HG03159 (cell line): Measurements from ENCODE around the gene FBXW10B.
A peak's percentile ranks its signal among the peaks of the same experiment; 100 is the strongest.
"Not testable (repeated sequence)": the region's sequence is repeated elsewhere in the genome, so short reads cannot be mapped to it uniquely, and the experiment has no call there.

ENCODE experiments used
- ATAC-seq: cut with Tn5 transposase; IDR thresholded peaks from one replicate; pipeline ENCODE4 v1.9.1; 2021; ENCODE audit warnings: mild to moderate bottlenecking, moderate library complexity; ENCODE audit not compliant: unreplicated experiment

FBXW10B gene

DNA sequence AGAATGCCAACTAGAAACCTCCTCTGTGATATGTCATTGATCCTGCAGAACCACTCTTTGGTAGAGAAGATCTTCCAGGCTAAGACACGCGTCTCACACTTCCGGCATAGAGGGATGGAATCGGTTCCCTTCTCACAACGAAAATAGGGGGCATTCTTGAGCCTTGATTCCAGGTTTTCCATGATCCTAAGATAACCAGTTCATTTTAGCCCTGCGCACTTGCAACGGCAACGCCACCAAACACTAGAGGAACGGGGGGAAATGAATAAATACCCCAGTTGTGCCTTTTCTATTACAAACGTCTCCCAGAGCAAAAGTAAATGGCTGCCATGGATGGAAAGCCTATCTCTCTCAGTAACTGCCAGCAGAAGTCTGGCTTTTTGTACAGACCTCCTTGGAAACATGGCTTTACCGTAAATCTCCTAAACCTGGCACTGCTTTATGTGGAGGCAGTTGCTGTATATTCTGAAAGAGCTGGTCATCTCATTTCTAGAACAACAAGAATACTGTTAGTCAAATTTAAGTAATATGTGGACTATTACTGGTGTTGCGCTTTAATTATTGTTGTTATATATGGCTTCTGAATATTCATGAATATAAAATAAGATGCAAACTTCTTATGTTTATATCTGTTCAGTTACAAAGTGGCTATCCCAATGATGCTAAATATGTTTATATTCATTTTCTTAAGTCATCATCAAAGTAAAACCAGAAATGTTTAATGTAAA lies at the start of gene FBXW10B:
Gene FBXW10B (minus strand): TSS at position 374 of the 728 bp plus-strand sequence. CDS start 192 bp downstream, at position 182.
- not testable (repeated sequence) for ATAC-seq

DNA sequence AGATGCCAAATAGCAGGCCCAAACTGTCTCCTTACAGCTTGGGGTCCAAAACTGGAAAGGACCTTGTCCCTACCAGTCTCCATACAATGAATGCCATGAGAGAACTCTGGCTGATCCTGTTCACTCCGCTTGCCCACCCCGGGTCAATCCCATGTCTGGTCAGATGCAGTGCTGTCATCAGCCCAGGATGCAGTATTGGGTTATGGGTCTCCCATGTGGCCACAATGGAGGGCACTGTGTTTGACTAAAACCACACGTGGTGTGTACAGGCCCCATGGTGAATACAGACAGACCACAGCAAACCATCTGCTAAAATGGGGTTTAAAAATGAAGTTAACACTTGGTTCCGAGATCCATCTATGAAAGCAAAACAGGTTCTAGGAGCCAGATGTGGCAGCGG lies 44.2 kb upstream of the FBXW10B start:
- no peak for ATAC-seq

DNA sequence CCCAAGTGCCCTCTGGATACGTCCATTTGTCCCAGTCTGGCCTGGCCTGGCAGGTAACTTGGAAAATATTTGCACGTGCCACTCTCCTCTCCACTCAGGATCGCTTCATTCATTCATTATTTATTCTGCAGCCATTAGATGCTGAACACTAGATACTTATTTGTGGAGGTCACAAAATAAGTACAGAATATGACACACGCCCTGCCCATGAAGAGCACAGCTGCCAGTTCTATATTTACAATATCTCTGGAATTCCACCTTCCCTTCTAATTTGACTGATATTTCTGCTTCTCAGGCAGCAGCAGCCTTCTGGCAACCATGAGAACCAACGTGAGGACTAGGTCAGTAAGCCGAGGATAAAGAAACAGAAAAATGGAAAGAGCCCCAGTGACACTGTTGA lies 43.7 kb upstream of the FBXW10B start:
- ATAC-seq, result no peak

GRCh38 chr17:15662681-15663080 lies 43.2 kb upstream of the FBXW10B start:
- no peak for ATAC-seq

DNA sequence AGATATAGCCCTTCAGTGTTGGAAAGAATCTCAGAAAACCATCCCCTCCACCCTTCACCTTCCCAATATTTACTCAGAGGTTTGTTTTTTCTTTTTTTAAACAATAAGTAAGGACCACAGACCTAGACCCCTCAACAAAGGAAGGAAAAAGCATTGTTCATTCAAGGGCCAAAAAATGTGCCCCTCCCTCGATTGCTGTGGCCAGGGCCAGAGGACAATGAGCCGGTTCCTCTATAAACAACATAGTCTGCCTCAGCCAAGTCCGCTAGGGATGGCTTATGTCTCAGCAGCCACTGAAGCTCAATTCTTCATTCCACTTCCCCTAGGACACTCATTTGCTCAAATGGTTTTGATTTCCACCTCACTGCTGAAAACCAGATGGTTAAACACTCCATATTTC lies 40.6 kb upstream of the FBXW10B start:
- no peak for ATAC-seq

- no peak for ATAC-seq
Measured at GRCh38 chr17:15659663-15660062, 40.2 kb upstream of the FBXW10B start.

GRCh38 chr17:15659236-15659635 lies 39.7 kb upstream of the FBXW10B start:
- ATAC-seq, result no peak

- no peak for ATAC-seq
Measured at GRCh38 chr17:15658296-15658695, 38.8 kb upstream of the FBXW10B start.

DNA sequence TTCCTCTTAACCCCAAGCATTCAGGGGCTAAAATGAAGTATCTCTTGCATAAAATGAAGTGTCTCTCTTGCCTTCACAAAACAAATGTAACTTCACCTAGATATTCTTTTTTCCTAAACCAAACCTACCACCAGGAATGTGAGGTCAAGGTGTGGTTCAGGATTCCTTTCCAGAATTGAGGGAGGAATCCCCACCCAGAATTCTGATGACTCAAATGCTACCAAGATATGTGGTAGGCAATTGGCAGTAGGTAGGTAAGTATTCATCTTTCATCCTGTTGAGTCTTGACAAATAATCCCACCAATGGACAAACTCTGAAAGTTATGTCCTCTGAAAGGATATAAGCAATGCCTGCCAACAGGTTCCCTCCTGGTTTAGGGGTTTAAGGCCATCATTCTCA lies 38.4 kb upstream of the FBXW10B start:
- no peak for ATAC-seq

GRCh38 chr17:15654886-15655561 lies 35.5 kb upstream of the FBXW10B start:
- no peak for ATAC-seq

DNA sequence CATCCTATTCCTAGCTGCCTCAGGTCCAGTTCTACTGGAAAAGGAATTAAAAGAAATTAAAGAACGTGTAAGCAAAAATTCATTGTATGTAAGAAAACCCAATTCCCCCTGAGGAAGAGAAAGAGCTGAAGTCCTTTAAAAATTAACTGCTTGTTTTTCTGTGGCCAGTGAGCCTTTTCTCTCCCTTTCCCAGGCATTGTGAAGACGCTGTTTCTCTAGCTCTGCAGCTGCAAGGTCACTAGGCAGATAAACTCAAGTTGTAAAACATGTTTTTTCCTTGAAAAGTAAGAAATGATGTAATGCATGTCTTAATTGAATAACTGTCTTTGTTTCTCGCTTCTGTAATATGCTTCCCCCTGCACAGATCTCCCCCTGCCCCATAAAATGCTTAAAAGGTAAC lies 34.9 kb upstream of the FBXW10B start:
- not testable (repeated sequence) for ATAC-seq

DNA sequence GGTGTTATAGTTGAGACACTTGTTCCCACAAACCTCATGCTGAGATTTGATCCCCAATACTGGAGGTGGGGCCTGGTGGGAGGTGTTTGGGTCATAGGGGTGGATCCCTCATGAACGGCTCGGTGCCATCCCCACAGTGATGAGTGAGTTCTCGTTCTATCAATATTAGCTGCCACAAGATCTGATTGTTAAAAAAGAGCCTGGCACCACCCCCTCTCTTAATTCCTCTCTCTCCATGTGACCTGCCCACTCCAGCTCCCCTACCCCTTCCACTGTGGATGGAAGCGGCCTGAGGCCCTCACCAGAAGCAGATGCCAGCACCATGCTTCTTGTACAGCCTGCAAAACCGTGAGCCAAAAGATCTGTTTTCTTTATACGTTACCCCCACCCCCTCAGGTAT lies 33.5 kb upstream of the FBXW10B start:
- no peak for ATAC-seq

- ATAC-seq, result peak; percentile 82
Measured at GRCh38 chr17:15651583-15652110, 32.1 kb upstream of the FBXW10B start.

GRCh38 chr17:15650741-15651582 lies 31.5 kb upstream of the FBXW10B start:
- no peak for ATAC-seq

DNA sequence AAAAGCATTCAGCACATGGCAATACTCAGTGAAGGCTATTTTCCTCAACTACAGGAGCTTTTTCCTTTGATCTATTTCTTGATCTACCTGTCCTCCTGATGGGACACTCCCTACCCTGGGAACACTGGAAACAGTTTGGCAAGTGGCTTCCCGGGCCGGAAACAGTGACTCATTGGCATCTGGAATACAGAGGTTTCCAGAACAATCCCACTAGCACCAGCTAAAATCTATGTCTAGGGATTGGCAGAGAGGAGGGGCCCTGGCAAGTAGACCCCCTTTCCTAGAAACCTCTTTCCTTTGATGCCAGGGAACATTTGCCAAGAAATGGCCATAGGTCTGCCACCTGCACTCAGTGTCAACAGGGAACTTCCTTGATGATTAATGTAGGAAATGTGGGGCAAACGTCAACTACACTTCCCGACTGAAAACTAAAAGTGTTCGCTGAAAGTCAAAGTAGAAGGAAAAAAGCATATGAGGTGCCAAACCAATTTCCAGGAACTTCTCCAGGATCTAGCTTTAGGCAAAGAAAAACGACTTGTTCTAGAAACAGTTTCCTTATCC lies 30.4 kb upstream of the FBXW10B start:
- ATAC-seq, result no peak

- ATAC-seq, result no peak
Measured at GRCh38 chr17:15648386-15648785, 28.9 kb upstream of the FBXW10B start.

- not testable (repeated sequence) for ATAC-seq
Measured at GRCh38 chr17:15645942-15646312, 26.4 kb upstream of the FBXW10B start.

- ATAC-seq, result not testable (repeated sequence)
Measured at GRCh38 chr17:15645099-15645941, 25.8 kb upstream of the FBXW10B start.

GRCh38 chr17:15642505-15643251 lies 23.2 kb upstream of the FBXW10B start:
- ATAC-seq, result not testable (repeated sequence)
